HFFc6 (cell line): ENCODE data around the gene PIGH. TPM values are rescaled to one million over a fixed set of nuclear protein-coding genes. Genes with fewer than 3 reads are reported as not detected.
"Not testable (repeated sequence)": the region's sequence is repeated elsewhere in the genome, so short reads cannot be mapped to it uniquely, and the experiment has no call there.

ENCODE experiments used
- DNase-seq: peaks from one replicate; pipeline ENCODE4 v3.0.0-alpha.2; 2018
- H3K27ac Mint-ChIP-seq: 2 replicates; pipeline ENCODE4 v1.8.0; 2020; ENCODE audit warnings: mild to moderate bottlenecking, mixed read lengths
- H3K27me3 Mint-ChIP-seq: 2 replicates; pipeline ENCODE4 v1.8.0; 2021; ENCODE audit warnings: mild to moderate bottlenecking, moderate library complexity, mixed read lengths; ENCODE audit not compliant: insufficient read depth
- H3K36me3 Mint-ChIP-seq: 2 replicates; pipeline ENCODE4 v1.8.0; 2021; ENCODE audit warnings: low read depth, mixed read lengths
- H3K4me1 Mint-ChIP-seq: 2 replicates; pipeline ENCODE4 v1.8.0; 2020; ENCODE audit warnings: low read depth, mixed read lengths
- H3K4me3 Mint-ChIP-seq: 2 replicates; pipeline ENCODE4 v1.8.0; 2020; ENCODE audit warnings: mild to moderate bottlenecking, moderate library complexity, mixed read lengths
- H3K9me3 Mint-ChIP-seq: 2 replicates; pipeline ENCODE4 v1.8.0; 2020; ENCODE audit warnings: mild to moderate bottlenecking, mixed read lengths
- total RNA-seq, 6 experiments: library from RNA; stranded (reverse); fragmentation: NEBNext Ultra II Directional; extraction: Animal tissue kit (Norgen Biotek cat#: 25700); gene quantifications; 2 replicates in 1 of 6; 3 replicates in 5 of 6; pipeline ENCODE4 v1.2.3, GENCODE V29; 2021
- TF ChIP-seq, protein P1 (sequence below): fragments of 200-600 bp; sonication (generic); IDR thresholded peaks from 2 replicates; pipeline ENCODE4 v1.5.0; 2021; ENCODE audit warnings: antibody characterized with exemption, mild to moderate bottlenecking

The PIGH gene
- total RNA-seq, 6 experiments from 2014 or later = 6.3 to 9.3 (median 7.8) TPM

DNA sequence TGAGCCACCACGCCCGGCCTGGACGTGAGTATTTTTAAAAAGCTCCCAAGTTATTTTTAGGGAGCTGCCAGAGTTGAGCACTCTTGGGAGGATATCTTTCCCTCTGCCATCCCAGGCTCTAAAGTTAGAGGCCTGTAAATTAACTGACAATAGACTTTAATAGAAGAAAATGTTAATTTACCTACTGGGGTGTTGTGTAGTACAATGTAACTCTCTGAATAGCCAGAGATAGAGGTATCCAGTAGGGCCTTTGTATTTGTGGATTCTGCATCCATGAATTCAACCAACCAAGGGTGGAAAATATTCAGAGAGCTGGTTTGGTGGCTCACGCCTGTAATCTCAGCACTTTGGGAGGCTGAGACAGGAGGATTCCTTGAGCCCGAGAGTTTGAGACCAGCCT is 7.6 kb upstream of the PIGH start:
- no peak overlapping the region for H3K4me3 Mint-ChIP-seq
- peaks cover 41% of the 10 kb centered on the region for H3K27me3 Mint-ChIP-seq
- H3K4me1 Mint-ChIP-seq = no peaks in the 10 kb centered on the region
- DNase-seq = no peak
- no peaks in the 10 kb centered on the region for H3K9me3 Mint-ChIP-seq
- no peak overlapping the region for H3K27ac Mint-ChIP-seq
- H3K36me3 Mint-ChIP-seq = no peaks in the 10 kb centered on the region
- TF ChIP-seq, protein P1, sequence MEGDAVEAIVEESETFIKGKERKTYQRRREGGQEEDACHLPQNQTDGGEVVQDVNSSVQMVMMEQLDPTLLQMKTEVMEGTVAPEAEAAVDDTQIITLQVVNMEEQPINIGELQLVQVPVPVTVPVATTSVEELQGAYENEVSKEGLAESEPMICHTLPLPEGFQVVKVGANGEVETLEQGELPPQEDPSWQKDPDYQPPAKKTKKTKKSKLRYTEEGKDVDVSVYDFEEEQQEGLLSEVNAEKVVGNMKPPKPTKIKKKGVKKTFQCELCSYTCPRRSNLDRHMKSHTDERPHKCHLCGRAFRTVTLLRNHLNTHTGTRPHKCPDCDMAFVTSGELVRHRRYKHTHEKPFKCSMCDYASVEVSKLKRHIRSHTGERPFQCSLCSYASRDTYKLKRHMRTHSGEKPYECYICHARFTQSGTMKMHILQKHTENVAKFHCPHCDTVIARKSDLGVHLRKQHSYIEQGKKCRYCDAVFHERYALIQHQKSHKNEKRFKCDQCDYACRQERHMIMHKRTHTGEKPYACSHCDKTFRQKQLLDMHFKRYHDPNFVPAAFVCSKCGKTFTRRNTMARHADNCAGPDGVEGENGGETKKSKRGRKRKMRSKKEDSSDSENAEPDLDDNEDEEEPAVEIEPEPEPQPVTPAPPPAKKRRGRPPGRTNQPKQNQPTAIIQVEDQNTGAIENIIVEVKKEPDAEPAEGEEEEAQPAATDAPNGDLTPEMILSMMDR = no peak

DNA sequence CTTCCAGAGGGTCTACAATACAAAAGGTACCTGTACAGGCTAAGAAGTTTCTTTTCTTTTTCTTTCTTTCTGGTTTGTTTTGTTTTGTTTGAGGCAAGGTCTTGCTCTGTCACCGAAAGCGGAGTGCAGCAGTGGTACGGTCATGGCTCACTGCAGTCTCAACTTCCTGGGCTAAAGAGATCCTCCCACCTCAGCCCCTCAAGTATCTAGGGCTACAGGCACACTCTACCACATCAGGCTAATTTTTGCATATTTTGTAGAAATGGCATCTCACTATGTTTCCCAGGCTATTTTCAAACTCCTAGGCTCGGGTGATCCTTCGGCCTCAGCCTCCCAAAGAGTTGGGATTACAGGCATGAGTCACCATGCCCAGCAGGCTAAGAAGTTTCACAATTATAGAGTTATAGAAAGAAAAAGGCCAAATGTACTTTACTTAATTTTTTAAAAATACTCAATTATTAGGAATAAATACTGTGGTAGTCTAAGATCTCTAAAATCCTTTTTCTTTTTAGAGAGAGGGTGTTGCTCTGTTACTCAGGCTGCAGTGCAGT is 3.0 kb upstream of the PIGH start:
- no peaks in the 10 kb centered on the region for H3K9me3 Mint-ChIP-seq
- no peak overlapping the region for H3K27ac Mint-ChIP-seq
- H3K36me3 Mint-ChIP-seq = 0 out of 2 replicates have a peak, but pooled peaks cover 3% of the 10 kb centered on the region
- TF ChIP-seq, protein P1 = no peak
- peaks cover 13% of the 10 kb centered on the region for H3K4me1 Mint-ChIP-seq
- no peak overlapping the region for H3K4me3 Mint-ChIP-seq
- H3K27me3 Mint-ChIP-seq = peaks cover 14% of the 10 kb centered on the region
- DNase-seq = no peak

DNA sequence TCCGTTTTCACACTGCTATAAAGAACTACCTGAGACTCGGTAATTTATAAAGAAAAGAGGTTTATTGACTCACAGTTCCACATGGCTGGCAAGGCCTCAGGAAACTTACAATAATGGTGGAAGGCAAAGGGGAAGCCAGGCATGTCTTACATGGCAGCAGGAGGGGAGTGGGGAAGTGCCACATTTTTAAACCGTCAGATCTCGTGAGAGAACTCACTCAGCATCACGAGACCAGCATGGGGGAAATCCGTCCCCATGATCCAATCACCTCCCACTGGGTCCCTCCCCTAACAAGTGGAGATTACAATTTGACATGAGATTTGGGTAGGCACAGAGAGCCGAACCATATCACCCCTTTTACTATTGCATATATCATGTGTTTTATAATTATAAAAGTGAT is 2.0 kb upstream of the PIGH start:
- H3K36me3 Mint-ChIP-seq = 0 out of 2 replicates have a peak, but pooled peaks cover 3% of the 10 kb centered on the region
- DNase-seq = no peak

DNA sequence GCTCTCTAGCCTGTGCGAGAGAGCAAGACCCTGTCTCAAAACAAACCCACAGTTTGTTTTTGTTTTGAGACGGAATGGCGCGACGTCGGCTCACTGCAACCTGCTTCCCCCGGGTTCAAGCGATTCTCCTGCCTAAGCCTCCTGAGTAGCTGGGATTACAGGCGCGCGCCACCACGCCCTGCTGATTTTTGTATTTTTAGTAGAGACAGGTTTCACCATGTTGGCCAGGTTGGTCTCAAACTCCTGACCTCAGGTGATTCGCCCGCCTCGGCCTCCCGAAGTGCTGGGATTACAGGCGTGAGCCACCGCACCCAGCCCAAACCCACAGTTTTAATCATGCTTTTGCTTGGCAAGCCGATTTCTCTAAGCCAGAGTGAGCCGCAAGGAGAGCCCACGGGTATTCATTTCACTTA is 500 bp upstream of the PIGH start:
- not testable (repeated sequence) for H3K27me3 Mint-ChIP-seq, DNase-seq, H3K9me3 Mint-ChIP-seq, H3K36me3 Mint-ChIP-seq
- H3K4me1 Mint-ChIP-seq = peaks cover 13% of the 10 kb centered on the region
- peak overlapping the region; percentile 93 for H3K4me3 Mint-ChIP-seq
- H3K27ac Mint-ChIP-seq = peak overlapping the region; percentile 93

More for the DNA sequence above, 2.0 kb upstream of the PIGH start:
- Mint-ChIP-seq H3K9me3 (no peaks in the 10 kb centered on the region), H3K27ac (no peak overlapping the region), H3K27me3 (peaks cover 9% of the 10 kb centered on the region), H3K4me3 (no peak overlapping the region), H3K4me1 (peaks cover 13% of the 10 kb centered on the region)
- TF ChIP-seq, protein P1 = no peak

DNA sequence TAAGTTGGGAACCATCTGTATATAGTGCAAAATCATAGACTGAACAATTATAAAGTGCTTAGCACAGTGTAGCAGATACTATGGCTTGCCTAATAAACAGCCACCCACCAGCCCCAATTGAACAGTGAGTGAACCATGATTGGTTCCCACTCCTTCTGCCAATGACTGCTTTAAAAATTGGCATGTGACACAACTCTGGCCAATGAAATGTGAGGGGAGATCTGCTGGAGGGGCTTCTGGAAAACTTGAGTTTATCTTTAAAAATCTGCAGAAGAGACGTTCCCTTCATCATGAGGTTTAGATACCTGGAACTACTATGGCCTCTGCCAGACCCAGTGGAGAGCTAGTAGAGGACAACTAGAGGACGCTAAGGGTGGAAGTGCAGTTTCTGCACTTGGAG is 4.7 kb downstream of the PIGH start:
- DNase-seq = no peak
- TF ChIP-seq, protein P1 = no peak
- H3K4me3 Mint-ChIP-seq = no peak overlapping the region
- H3K4me1 Mint-ChIP-seq = peaks cover 12% of the 10 kb centered on the region
- no peak overlapping the region for H3K27ac Mint-ChIP-seq
- H3K36me3 Mint-ChIP-seq = 0 out of 2 replicates have a peak, but pooled peaks cover 3% of the 10 kb centered on the region
- H3K9me3 Mint-ChIP-seq = no peaks in the 10 kb centered on the region
- no peaks in the 10 kb centered on the region for H3K27me3 Mint-ChIP-seq

DNA sequence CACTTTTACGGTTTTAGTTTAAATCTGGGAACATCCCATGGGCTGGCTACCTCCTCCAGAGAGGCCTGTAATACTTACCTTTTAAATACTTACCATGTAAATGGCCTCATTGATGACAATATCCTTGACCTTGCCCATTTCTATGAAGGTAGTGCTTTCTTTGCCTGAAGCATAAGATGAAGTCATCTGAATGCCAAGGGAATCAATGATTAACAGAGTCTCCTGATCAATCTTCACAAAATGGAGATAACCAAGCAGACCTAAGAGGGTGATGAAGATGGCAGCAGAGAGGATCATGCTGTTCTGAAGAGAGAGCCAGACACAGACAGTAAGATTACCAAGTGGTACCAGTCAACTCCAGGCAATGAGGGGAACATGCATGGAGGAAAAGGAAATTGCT is 6.4 kb downstream of the PIGH start:
- not testable (repeated sequence) for DNase-seq, H3K4me1 Mint-ChIP-seq, H3K27me3 Mint-ChIP-seq, H3K36me3 Mint-ChIP-seq, H3K9me3 Mint-ChIP-seq, H3K27ac Mint-ChIP-seq, H3K4me3 Mint-ChIP-seq
